HG02885 (cell line): Measurements from ENCODE around the gene CAMK2B.
A peak's percentile ranks its signal among the peaks of the same experiment; 100 is the strongest.

Experiments
- ATAC-seq: cut with Tn5 transposase; IDR thresholded peaks from one replicate; pipeline ENCODE4 v1.9.1; 2021; ENCODE audit warnings: mild to moderate bottlenecking; ENCODE audit not compliant: unreplicated experiment, poor library complexity

CAMK2B gene

GRCh38 chr7:44278451-44279161 is 46.8 kb downstream of the CAMK2B start:
- ATAC-seq, result no peak

- ATAC-seq, result no peak
These were observed 47.5 kb downstream of the CAMK2B start for GRCh38 chr7:44277851-44278250.

- no peak for ATAC-seq
These were observed 48.0 kb downstream of the CAMK2B start for GRCh38 chr7:44277391-44277790.

- ATAC-seq, result no peak
These were observed 48.7 kb downstream of the CAMK2B start for GRCh38 chr7:44276571-44277221.

GRCh38 chr7:44275957-44276570 is 49.3 kb downstream of the CAMK2B start:
- no peak for ATAC-seq

- ATAC-seq, result no peak
These were observed 50.2 kb downstream of the CAMK2B start for GRCh38 chr7:44275146-44275545.

- ATAC-seq, result no peak
These were observed 50.8 kb downstream of the CAMK2B start for GRCh38 chr7:44274623-44274975.

GRCh38 chr7:44273681-44274622 is 51.4 kb downstream of the CAMK2B start:
- peak; percentile 83 for ATAC-seq

GRCh38 chr7:44272981-44273380 is 52.4 kb downstream of the CAMK2B start:
- no peak for ATAC-seq

- no peak for ATAC-seq
These were observed 52.9 kb downstream of the CAMK2B start for GRCh38 chr7:44272456-44272855.

GRCh38 chr7:44269943-44270493 is 55.4 kb downstream of the CAMK2B start:
- no peak for ATAC-seq

- ATAC-seq, result no peak
These were observed 56.0 kb downstream of the CAMK2B start for GRCh38 chr7:44269417-44269816.

GRCh38 chr7:44268671-44269070 is 56.7 kb downstream of the CAMK2B start:
- no peak for ATAC-seq

- ATAC-seq, result no peak
These were observed 57.5 kb downstream of the CAMK2B start for GRCh38 chr7:44267719-44268421.

GRCh38 chr7:44267178-44267577 is 58.2 kb downstream of the CAMK2B start:
- no peak for ATAC-seq

- no peak for ATAC-seq
These were observed 58.9 kb downstream of the CAMK2B start for GRCh38 chr7:44266526-44266925.

- no peak for ATAC-seq
These were observed 59.7 kb downstream of the CAMK2B start for GRCh38 chr7:44265728-44266127.

GRCh38 chr7:44264221-44264931 is 61.0 kb downstream of the CAMK2B start:
- no peak for ATAC-seq
